NCI-H1105 (cell line): ENCODE results near the gene WAPL.

Experiments used
- DNase-seq: peaks from one replicate; lab custom pipeline; 2025; lab: John Stamatoyannopoulos, UW

WAPL gene

DNA sequence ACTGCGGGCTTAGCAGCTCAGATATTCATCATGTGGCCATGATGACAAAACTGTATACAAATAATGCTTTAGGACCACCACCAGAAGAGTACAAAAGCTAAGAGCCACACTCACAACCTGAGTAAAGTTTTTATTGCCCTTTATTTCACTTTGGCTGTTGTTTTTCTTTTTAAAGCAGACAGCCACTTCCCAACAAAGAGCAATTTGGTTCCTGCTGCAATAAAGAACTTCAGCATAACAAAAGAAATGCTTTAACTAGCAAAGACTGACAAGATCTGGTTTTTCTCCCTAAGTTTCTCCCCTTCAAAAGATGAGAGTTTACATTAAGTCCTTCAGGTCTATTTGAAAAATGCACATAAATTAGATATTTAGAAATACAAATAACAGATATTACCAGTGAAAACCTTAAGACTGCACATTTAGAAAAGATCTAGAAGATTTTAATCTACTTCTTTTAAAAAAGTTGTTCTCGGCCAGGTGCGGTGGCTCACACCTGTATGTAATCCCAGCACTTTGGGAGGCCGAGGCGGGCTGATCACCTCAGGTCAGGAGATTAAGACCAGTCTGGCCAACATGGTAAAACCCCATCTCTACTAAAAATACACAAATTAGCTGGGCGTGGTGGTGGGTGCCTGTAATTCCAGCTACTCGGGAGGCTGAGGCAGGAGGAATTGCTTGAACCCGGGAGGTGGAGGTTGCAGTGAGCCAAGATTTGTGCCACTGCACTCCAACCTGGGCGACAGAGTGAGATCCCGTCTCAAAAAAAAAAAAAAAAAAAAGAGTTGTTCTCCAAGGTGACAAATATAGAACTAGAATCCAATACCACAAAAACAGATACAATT lies 59.4 kb downstream of the WAPL start:
- no peak for DNase-seq

DNA sequence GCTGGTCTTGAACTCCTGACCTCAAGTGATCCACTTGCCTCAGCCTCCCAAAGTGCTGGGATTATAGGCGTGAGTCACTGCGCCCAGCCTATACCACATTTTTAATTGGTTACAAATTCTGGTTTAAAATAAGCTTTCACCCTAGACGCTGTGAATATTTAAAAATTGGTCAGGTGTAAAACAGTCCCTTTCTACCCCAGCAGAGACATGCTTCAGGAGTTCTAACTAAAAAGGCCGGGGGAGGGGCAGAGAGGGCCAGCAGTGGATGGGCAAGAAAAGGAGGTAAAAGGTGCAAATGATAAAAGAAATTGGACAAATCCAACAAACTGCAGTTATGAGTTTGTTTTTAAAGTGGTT lies 70.0 kb downstream of the WAPL start:
- DNase-seq = no peak

DNA sequence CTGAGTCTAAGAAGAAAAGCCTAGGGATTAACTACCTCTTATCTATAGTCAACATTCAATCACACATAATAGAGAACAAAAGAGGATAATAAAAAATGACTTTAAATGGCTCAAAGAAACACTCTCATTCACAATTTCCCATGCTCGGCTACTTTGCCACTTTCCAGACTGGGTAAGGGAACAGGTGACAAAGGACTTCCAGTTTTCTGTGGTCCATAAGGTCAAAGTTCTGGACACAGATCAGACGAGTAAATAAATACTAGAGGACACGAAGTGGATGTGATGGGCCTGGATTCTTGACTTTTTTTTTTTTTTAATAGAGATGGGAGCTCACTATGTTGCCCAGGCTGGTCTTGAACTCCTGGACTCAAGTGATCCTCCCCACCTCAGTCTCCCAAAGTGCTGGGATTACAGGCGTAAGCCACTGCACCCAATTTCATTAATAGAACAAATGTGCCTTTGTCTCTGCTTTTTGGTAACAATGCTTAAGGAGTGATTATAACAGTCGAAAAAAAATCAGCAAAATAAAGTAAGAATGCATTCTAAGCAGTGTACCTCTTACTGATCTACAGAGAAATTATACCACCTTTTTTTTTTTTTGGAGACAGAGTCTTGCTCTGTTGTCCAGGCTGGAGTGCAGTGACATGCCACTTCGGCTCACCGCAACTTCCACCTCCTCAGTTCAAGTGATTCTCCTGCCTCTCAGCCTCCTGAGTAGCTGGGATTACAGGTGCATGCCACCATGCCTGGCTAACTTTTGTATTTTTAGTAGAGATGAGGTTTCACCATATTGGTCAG lies 70.6 kb downstream of the WAPL start:
- DNase-seq = no peak

DNA sequence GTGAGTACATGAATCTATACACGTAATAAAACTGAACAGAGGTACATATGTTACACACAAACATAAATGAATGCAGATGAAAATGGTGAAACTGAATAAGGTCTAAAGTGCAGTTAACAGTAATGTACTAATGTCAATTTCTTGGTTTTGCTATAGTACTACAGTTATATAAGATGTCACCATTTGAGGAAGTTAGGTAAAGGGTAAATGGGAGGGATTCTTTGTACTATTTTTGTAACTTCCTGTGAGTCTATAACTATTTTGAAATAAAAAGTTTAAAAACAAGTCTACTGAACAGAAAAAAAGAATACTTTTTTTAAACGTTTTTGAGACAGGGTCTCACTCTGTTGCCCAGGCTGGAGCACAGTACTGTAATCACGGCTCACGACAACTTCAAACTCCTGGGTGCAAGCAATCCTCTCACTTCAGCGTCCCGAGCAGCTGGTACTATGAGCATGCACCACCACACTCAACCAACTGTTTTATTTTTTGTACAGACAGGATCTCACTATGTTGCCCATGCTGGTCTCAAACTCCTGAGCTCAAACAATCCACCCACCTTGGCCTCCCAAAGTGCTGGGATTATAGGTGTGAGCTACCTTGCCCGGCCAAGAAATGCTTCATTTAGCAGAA lies 71.5 kb downstream of the WAPL start:
- DNase-seq = no peak

DNA sequence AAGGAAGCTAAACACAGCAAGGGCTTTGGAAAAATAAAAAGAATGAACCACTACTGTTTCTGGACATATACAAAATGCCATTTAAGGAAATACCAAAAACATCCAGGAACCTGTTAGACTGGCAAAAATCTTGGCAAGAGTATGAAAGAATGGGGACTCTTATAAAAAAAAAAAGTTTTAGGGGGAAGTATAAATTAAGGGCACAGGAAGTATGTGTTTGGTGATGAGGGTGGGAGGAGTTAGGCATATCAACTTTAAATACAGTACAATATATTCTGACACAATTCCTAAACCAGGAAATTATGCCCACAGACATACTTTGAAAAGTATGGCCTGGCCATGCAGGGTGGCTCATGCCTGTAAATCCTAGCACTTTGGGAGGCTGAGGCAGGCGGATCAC lies 74.2 kb downstream of the WAPL start:
- DNase-seq = no peak

DNA sequence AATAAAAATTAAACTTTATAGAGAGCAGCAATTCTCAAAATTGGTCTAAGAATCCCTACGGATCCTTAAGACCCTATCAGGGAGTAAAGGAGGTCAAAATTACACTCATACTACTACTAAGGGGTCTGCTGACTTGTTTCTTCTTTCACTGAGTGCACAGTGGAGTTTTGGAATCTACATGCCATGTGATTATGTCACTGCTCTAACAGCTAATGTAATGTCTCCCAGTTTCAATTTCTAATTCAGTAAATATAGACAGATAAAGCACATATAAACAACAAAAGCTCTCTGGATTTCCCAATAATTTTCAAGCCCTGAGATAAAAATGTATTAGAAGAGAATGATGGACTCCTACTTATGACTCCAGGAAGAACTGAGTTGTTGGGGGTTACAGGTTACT lies 74.6 kb downstream of the WAPL start:
- no peak for DNase-seq

DNA sequence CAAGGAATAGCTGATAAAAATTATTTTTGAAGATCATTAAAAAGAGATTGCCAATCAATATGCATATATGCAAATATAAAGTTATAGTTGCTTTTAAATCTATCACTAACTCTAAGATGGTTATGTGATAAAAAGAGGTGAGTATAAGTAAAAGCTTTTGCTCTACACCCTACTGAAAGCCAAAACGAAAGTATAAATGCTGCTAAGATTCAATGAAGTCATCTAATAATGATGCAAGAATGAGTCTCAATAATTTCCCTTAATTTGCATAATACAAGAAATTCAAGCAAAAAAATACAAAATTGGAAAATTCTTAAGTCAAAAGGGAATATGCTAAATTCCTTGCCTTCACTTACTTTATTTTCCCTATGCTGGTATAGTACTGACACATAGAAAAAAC lies 75.2 kb downstream of the WAPL start:
- no peak for DNase-seq

DNA sequence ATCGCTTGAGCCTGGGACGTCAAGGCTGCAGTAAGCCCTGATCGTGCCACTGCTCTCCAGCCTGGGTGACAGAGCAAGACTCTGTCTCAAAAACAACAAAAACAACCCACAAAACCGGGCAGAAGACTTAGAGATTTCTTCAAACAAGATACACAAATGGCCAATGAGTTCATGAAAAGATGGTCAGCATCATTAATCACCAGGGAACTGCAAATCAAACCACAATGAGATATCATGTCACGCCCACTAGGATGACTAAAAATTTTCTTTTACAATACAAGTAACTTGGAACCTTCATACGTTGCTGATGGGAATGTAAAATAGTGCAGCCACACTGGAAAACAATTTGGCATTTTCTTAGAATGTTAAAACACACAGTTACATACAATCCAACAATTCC lies 77.7 kb downstream of the WAPL start:
- no peak for DNase-seq

DNA sequence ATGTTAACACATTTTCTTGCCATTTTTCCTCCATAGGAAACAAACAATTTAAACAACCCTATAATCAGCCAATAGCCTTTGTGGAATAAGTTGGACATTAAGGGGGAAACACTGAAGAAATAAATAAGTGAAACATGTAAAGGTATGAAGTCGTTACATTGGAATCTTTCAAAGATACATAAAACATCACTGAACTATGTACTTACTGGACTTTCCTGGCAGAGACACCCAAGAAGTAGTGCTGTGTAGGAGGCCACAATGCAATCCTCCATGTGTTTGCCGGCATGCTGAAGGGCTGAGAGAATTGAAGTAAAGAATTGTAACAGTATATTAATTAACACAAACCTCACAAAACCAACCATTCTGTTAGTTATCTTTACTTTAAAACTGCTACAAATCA lies 78.5 kb downstream of the WAPL start:
- DNase-seq = no peak

DNA sequence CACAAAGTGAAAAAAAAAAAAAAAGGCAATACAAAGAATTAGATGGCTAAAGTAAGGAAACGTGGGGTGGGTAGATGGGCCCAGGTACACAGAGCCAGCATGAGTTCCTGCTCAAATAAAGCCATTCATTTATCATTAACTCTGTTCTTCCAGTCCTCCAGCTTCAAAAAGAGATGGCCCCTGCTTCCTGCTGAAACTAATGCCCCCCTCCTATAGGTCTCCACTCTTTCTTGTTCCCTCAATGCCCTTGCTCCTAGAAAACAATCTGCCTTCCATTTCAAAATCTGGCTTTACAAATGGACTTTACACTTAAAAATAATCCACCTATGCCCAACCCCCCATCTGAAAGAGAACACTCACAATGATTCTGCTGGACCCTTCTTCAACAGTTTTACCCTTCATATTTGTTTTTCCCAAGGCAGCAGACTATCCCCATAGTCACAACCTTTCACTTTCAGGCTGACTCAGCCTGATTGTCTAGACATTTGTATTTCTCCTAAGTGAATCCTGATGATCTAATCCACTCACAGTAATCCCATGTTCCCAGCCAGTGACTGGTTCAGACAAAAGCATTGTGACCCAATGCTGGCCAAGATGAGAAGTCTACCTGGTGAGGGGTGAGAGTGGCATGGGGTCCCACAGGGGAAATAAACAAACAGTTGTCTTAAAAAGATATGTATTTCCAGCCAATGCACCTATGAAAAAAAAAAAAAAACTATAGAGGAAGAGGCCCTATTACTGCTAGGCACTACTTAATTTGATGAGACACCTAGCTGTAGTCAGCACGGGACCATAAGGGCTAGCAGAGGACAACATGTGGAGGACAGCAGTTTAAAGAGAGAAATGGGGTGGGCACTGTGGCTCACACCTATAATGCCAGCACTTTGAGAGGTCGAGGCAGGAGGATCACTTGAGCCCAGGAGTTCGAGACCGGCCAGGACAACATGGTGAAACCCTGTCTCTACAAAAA lies 80.4 kb downstream of the WAPL start:
- no peak for DNase-seq

DNA sequence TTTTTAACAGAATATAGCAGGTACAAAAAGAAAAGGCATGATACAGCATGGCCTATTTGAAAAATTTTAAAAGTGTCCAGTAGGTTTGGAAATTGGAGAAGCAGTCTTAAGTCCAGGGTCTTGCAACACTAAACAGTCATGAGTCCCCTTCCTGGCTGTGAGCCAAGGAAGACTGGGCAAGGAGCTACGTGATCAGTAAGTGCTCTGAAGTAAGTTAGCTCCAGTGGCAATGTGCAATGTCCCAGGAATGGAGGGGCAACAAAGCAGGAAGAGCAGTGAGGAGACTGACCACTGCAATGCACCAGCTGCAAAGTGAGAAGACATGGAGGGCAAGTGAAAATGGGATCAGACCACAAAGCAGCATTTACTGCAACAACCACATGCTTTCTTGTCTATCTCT lies 82.0 kb downstream of the WAPL start:
- no peak for DNase-seq

DNA sequence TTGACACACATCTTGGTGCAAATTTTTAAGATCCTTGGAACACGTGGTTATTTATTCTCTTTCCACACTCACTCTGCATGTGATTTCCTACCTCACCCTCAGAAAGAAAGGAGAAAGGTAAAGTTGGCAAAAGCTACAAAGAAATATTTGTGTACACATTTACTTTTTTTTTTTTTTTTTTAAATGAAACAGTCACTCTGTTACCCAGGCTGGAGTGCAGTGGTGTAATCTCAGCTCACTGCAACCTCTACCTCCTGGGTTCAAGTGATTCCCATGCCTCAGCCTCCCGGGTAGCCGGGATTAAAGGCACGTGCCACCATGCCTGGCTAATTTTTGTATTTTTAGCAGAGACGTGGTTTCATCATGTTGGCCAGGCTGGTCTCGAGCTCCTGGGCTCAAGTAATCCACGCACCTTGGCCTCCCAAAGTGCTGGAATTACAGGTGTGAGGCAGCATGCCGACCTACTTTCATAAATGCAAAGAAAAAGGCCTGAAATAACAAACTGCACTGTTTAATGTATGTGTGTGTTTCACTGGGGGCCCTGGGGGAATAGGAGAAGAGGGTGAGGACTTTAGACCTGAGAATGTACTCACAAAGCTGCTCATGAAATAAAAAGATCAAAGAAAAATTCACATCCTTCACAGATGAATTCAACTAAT lies 83.4 kb downstream of the WAPL start:
- DNase-seq = no peak

DNA sequence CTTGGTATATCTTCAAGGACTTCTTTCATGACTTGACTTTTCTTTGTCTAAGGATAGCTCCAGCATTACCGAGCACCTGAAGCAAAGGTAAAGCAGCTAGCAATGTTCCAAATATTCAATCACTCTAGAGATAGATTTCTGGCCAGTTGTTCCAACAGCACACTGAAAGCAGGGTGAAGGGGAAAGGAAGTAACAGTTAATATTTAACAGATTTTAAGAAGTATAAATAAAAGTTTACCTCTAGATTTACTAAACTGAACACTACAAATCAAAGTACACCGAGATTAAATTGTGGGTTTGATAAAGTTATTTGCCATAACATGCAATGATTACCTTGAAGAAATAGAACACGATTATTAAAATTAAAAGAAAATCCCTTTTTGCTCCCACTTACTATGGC lies 84.1 kb downstream of the WAPL start:
- no peak for DNase-seq

DNA sequence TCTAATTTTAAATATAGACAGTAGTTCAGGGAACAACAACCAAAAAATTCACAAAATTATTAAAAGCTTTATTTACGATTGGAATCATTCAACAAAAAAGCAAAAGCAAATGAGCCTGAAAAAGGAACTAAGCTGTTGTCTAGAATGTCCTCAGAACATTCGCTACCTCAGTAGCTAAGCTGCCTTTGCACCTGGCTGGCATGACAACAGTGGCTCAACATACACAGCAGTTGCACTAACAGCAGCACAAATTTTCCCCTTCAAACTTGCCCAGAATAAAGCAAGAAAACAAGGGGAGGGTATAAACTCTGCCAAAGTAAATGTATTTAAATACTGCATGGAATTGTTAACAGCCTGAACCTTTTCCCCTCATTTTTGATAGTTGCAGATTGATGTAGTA lies 84.6 kb downstream of the WAPL start:
- DNase-seq = no peak

DNA sequence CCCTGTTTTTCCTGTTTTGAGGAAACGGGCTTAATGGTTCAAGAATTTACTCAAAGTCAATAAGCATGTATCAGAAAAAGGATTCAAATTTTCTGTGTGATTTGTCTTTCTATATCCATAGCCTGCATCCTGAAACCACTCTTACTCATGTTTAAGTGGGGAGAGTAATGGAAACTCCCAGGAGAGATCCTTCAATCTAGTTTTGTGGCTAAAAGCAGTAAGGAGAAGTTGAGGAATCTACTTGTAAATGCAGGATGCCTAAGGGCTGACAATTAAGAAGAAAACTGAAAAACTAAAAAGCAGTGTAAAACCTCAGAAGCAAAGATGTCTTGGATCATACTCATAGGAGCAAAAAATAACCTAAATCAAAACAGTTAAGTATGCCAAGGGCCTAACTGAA lies 86.9 kb downstream of the WAPL start:
- DNase-seq = no peak

DNA sequence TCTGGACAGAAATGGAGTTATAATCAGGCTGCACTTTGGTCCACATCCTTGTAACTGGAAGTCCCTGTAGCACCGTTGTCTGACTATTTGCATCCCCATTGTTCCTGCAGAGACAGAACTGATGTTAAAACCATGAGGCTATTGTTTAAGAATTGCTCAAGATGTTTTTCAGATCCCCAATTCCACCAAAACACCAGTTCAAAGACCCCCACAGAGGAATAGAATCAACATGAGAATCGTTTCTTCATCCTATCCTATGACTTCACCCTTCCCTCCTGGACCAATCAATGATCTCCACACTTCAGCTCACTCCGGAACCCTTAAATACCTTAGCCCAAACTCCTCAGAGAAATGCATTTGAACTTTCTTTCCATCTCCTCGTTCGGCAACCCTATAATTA lies 97.9 kb downstream of the WAPL start:
- no peak for DNase-seq

DNA sequence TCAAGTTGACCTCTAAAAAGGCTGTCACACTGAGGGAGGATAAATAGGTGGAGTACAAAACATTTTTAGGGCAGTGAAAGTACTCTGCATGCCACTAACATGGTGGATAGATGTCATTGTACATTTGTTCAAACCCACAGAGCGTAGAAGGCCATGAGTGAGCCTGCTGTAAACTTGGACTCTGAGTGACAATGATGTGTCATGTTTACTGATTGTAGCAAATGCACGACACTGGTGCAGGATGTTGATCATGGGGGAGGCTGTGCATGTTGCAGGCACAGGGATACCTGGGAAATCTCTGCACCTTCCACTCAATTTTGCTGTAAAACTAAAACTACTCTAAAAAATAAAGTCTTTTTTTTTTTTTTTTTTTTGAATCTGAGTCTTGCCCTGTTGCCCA lies 102.5 kb downstream of the WAPL start:
- no peak for DNase-seq

DNA sequence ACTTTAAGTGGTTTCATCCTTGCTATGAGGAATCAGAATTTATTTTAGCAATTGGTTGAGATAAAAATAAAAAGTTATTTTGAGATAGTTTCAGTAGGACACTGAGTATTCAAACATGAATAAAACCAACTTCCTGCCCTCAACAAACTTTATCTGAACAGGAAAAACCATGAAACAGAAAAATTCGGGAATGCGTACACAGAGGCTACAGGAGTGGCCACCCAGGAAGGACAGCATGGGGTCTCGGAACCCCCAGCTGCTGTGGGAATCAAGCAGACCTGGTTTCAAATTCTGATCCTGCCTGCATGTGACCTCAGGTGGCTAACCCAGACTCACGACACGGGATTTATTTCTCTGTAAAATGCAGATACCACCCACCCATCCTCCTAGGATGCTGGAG lies 106.0 kb downstream of the WAPL start:
- DNase-seq = no peak

DNA sequence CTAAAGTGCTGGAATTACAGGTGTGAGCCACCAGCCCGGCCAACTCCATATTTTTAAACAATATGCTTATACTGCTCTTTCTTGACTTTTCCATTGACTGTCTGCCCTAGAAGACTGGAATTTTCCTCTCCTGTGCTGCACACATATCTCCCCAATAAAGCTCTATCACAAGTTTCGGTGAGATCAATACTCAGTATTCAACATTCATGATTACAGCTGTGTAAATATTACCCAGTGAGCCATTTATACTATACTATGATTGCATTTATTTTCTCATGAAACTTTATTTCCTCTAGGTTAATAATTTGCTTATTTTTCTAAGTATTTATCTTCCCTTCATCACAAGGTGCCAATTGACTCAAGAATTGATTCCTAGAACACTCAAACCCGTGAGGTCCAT lies 106.5 kb downstream of the WAPL start:
- no peak for DNase-seq

DNA sequence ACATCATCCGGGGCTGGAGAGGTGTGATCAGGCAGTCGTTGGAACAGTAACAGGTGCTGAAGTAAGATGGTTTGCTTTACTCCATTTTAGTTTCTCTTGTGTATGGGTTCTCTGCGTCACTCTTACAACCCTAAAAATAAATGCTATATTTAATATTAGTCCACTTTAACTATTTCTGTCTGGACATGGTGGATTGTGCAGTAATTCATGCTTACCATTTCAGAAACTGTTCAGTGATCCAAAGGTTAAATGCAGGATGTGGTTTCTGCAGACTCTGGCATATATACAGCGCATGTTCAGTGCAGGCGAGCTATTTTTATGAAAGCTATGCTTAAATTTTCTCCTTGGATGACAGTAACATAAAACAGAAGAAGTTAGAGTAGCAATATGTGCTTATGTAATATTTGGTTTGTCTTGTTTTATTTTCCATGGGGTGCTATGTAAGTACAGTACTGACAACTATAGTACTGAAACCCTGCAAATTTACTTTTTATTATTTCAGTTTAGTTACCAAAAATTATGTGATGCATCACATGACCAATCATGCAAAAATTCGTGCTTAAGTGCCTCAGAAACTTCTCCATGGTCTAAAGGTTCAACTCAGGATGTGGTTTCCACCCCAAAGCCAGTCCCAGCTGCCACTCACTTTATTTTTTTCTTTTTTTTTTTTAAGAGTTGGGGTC lies 108.4 kb downstream of the WAPL start:
- DNase-seq = no peak
